GM23338 (cell line): ENCODE data around the gene MAGOHB. TPM values are rescaled to one million over a fixed set of nuclear protein-coding genes. Genes with fewer than 3 reads are reported as not detected.
A peak's percentile ranks its signal among the peaks of the same experiment; 100 is the strongest.

Source experiments
- ATAC-seq: fragments of 200-7000 bp; cut with Tn5 transposase; 3 replicates; pipeline ENCODE4 v1.9.1; 2020
- DNase-seq: peaks from one replicate; pipeline ENCODE4 v3.0.0-alpha.2; 2015; ENCODE audit warnings: low spot score
- H2AFZ ChIP-seq: fragments of 200-600 bp; sonication (generic); 2 replicates; pipeline ENCODE4 v1.8.0; 2016; ENCODE audit warnings: antibody characterized with exemption, mild to moderate bottlenecking, moderate library complexity
- H3F3A ChIP-seq: fragments of 200-600 bp; sonication (generic); replicated peaks from 2 replicates; pipeline ENCODE4 v1.8.0; 2017; ENCODE audit warnings: antibody characterized with exemption, mixed run types, low read depth
- H3K27ac ChIP-seq: fragments of 200-600 bp; sonication (generic); 2 replicates; pipeline ENCODE4 v1.6.1; 2016; ENCODE audit warnings: low read depth
- H3K27me3 ChIP-seq: fragments of 200-600 bp; sonication (generic); 2 replicates; pipeline ENCODE4 v1.8.0; 2016; ENCODE audit warnings: mild to moderate bottlenecking, mixed run types, moderate library complexity; ENCODE audit not compliant: insufficient read depth
- H3K36me3 ChIP-seq: fragments of 200-600 bp; sonication (generic); 2 replicates; pipeline ENCODE4 v1.8.0; 2016; ENCODE audit warnings: mild to moderate bottlenecking; ENCODE audit not compliant: insufficient read depth
- H3K4me1 ChIP-seq: fragments of 200-600 bp; sonication (generic); 2 replicates; pipeline ENCODE4 v1.8.0; 2016; ENCODE audit warnings: mild to moderate bottlenecking, moderate library complexity; ENCODE audit not compliant: insufficient read depth
- H3K4me2 ChIP-seq: fragments of 200-600 bp; sonication (generic); 2 replicates; pipeline ENCODE4 v1.7.1; 2017; ENCODE audit warnings: mixed run types
- H3K4me3 ChIP-seq: fragments of 200-600 bp; sonication (generic); 2 replicates; pipeline ENCODE4 v1.6.1; 2016; ENCODE audit warnings: mixed run types
- H3K79me2 ChIP-seq: fragments of 200-600 bp; sonication (generic); replicated peaks from 2 replicates; pipeline ENCODE4 v1.8.0; 2017; ENCODE audit warnings: mild to moderate bottlenecking; ENCODE audit not compliant: insufficient read depth
- H3K9me2 ChIP-seq: fragments of 200-600 bp; sonication (generic); 2 replicates; pipeline ENCODE4 v1.8.0; 2017; ENCODE audit not compliant: insufficient read depth
- H4K20me1 ChIP-seq: fragments of 200-600 bp; sonication (generic); replicated peaks from 2 replicates; pipeline ENCODE4 v1.8.0; 2017; ENCODE audit warnings: mild to moderate bottlenecking; ENCODE audit not compliant: insufficient read depth
- H3K27ac Mint-ChIP-seq: 2 replicates; pipeline ENCODE4 v1.8.0; 2020; ENCODE audit warnings: inconsistent platforms, mild to moderate bottlenecking, moderate library complexity, mixed read lengths
- H3K27me3 Mint-ChIP-seq: 3 replicates; pipeline ENCODE4 v1.8.0; 2022; ENCODE audit warnings: low read depth, mild to moderate bottlenecking, moderate library complexity, mixed read lengths, inconsistent platforms; ENCODE audit not compliant: insufficient read depth, poor library complexity
- H3K36me3 Mint-ChIP-seq: 3 replicates; pipeline ENCODE4 v1.8.0; 2021; ENCODE audit warnings: low read depth, mild to moderate bottlenecking, inconsistent platforms, moderate library complexity, mixed read lengths
- H3K4me1 Mint-ChIP-seq: 3 replicates; pipeline ENCODE4 v1.8.0; 2020; ENCODE audit warnings: mild to moderate bottlenecking, inconsistent platforms, mixed read lengths
- H3K4me3 Mint-ChIP-seq: 3 replicates; pipeline ENCODE4 v1.8.0; 2021; ENCODE audit warnings: moderate library complexity, mild to moderate bottlenecking, inconsistent platforms, mixed read lengths
- H3K9me3 Mint-ChIP-seq: 3 replicates; pipeline ENCODE4 v1.8.0; 2020; ENCODE audit warnings: moderate library complexity, mild to moderate bottlenecking, inconsistent platforms, mixed read lengths
- CREB1 ChIP-seq: fragments of 250-450 bp; sonication (Bioruptor Pico); IDR thresholded peaks from 2 replicates; pipeline ENCODE4 v1.5.0; 2020; ENCODE audit warnings: low read depth, mild to moderate bottlenecking, moderate library complexity
- EZH2 ChIP-seq: fragments of 200-600 bp; sonication (generic); IDR thresholded peaks from one replicate; pipeline ENCODE4 v1.8.0; 2017; ENCODE audit warnings: antibody characterized with exemption, mild to moderate bottlenecking, low read depth; ENCODE audit not compliant: unreplicated experiment
- EZH2phosphoT487 ChIP-seq: fragments of 200-600 bp; sonication (generic); IDR thresholded peaks from one replicate; pipeline ENCODE4 v1.8.1; 2018; ENCODE audit warnings: antibody characterized with exemption; ENCODE audit not compliant: unreplicated experiment
- JUNB ChIP-seq: IDR thresholded peaks from one replicate; pipeline ENCODE4 v1.6.1; 2016; ENCODE audit warnings: antibody characterized with exemption; ENCODE audit not compliant: unreplicated experiment
- NANOG ChIP-seq: IDR thresholded peaks from 2 replicates; pipeline ENCODE4 v1.6.1; 2016; ENCODE audit warnings: antibody characterized with exemption, borderline replicate concordance
- POLR2AphosphoS5 ChIP-seq: IDR thresholded peaks from 2 replicates; pipeline ENCODE4 v1.6.1; 2016; ENCODE audit warnings: antibody characterized with exemption, low read depth
- STAT1 ChIP-seq: IDR thresholded peaks from one replicate; pipeline ENCODE4 v1.6.1; 2016; ENCODE audit warnings: antibody characterized with exemption; ENCODE audit not compliant: unreplicated experiment
- ZNF114 ChIP-seq: fragments of 250-450 bp; sonication (Bioruptor Pico); IDR thresholded peaks from 2 replicates; pipeline ENCODE4 v1.5.0; 2020; ENCODE audit warnings: mild to moderate bottlenecking, moderate library complexity
- ZNF331 ChIP-seq: fragments of 250-450 bp; sonication (Bioruptor Pico); IDR thresholded peaks from 2 replicates; pipeline ENCODE4 v1.5.0; 2020; ENCODE audit warnings: low read depth, mild to moderate bottlenecking, moderate library complexity
- polyA plus RNA-seq: library from polyadenylated mRNA; unstranded; fragments of >200 nt; fragmentation: Nextera tagmentation; extraction: Ambion mirVana; gene quantifications from 2 replicates; pipeline ENCODE4 v1.2.1, GENCODE V29; 2016
- total RNA-seq: library from RNA; depleted of rRNA; stranded (reverse); fragments of >200 nt; shearing (Covaris generic); gene quantifications from 2 replicates; pipeline ENCODE4 v1.2.3, GENCODE V29; 2014
- TF ChIP-seq, protein P1 (sequence below): IDR thresholded peaks from one replicate; pipeline ENCODE4 v1.6.1; 2018; ENCODE audit warnings: antibody characterized with exemption; ENCODE audit not compliant: unreplicated experiment
- TF ChIP-seq, protein P2 (sequence below), 2 experiments: fragments of 200-600 bp in 1 of 2; sonication (generic) in 1 of 2; conservative IDR thresholded peaks; 2 replicates each; pipeline versions ENCODE4 v1.5.1 to v1.6.1; 2016 to 2017; ENCODE audit warnings: antibody characterized with exemption in 2 of 2, low read depth in 2 of 2, mild to moderate bottlenecking in 2 of 2, moderate library complexity in 1 of 2
- TF ChIP-seq, protein P3 (sequence below): IDR thresholded peaks from 2 replicates; pipeline ENCODE4 v1.6.1; 2016; ENCODE audit warnings: antibody characterized with exemption
- TF ChIP-seq, protein P4 (sequence below): fragments of 250-450 bp; sonication (Bioruptor Pico); IDR thresholded peaks from 2 replicates; pipeline ENCODE4 v1.5.0; 2020; ENCODE audit warnings: mild to moderate bottlenecking, moderate library complexity

The MAGOHB gene
- total and polyA plus RNA-seq, 2 experiments from 2014 or later: 38.5 to 175 TPM

DNA sequence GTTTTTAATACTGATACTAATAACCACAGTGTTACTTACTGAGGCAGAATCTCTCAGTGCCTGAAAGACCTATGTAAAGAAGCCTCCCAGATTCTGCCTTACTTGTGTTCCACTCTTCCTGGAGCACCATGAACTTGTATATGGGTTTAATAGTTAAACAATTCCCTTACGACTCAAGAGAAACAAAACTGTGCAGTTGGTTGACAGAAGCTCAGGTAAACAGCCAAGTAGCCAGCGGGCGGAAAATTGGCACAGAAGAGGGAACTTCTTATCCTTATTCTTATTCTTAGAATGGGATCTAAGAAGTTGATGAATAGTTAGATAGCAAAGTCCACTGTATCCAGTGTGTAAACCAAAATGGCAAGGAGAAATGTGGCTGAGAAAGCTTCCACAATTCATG lies 22.7 kb upstream of the MAGOHB start:
- Histone ChIP-seq H3K4me2 (peak overlapping the region; percentile 39; the same call in 1 of the 2 replicates), H4K20me1 (no peaks in the 10 kb centered on the region), H2AFZ (peak overlapping the region; percentile 34), H3K4me3 (no peak overlapping the region), H3K79me2 (no peaks in the 10 kb centered on the region), H3F3A (no peaks in the 10 kb centered on the region), H3K36me3 (no peaks in the 10 kb centered on the region), H3K27me3 (no peaks in the 10 kb centered on the region), H3K27ac (no peak overlapping the region), H3K9me2 (no peaks in the 10 kb centered on the region), H3K4me1 (peaks cover 9% of the 10 kb centered on the region)
- Mint-ChIP-seq H3K4me3 (no peak overlapping the region), H3K9me3 (no peaks in the 10 kb centered on the region), H3K4me1 (peaks cover 10% of the 10 kb centered on the region; the same call in 2 of the 3 replicates), H3K27me3 (no peaks in the 10 kb centered on the region), H3K36me3 (no peaks in the 10 kb centered on the region), H3K27ac (peak overlapping the region; percentile 63; the same call in 1 of the 2 replicates)
- ATAC-seq (no peak), DNase-seq (no peak)
- TF ChIP-seq STAT1: no peak
- no peak for TF ChIP-seq EZH2
- no peak for TF ChIP-seq POLR2AphosphoS5
- TF ChIP-seq, protein P1, sequence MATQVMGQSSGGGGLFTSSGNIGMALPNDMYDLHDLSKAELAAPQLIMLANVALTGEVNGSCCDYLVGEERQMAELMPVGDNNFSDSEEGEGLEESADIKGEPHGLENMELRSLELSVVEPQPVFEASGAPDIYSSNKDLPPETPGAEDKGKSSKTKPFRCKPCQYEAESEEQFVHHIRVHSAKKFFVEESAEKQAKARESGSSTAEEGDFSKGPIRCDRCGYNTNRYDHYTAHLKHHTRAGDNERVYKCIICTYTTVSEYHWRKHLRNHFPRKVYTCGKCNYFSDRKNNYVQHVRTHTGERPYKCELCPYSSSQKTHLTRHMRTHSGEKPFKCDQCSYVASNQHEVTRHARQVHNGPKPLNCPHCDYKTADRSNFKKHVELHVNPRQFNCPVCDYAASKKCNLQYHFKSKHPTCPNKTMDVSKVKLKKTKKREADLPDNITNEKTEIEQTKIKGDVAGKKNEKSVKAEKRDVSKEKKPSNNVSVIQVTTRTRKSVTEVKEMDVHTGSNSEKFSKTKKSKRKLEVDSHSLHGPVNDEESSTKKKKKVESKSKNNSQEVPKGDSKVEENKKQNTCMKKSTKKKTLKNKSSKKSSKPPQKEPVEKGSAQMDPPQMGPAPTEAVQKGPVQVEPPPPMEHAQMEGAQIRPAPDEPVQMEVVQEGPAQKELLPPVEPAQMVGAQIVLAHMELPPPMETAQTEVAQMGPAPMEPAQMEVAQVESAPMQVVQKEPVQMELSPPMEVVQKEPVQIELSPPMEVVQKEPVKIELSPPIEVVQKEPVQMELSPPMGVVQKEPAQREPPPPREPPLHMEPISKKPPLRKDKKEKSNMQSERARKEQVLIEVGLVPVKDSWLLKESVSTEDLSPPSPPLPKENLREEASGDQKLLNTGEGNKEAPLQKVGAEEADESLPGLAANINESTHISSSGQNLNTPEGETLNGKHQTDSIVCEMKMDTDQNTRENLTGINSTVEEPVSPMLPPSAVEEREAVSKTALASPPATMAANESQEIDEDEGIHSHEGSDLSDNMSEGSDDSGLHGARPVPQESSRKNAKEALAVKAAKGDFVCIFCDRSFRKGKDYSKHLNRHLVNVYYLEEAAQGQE: no peak
- TF ChIP-seq JUNB: no peak
- TF ChIP-seq, protein P2, sequence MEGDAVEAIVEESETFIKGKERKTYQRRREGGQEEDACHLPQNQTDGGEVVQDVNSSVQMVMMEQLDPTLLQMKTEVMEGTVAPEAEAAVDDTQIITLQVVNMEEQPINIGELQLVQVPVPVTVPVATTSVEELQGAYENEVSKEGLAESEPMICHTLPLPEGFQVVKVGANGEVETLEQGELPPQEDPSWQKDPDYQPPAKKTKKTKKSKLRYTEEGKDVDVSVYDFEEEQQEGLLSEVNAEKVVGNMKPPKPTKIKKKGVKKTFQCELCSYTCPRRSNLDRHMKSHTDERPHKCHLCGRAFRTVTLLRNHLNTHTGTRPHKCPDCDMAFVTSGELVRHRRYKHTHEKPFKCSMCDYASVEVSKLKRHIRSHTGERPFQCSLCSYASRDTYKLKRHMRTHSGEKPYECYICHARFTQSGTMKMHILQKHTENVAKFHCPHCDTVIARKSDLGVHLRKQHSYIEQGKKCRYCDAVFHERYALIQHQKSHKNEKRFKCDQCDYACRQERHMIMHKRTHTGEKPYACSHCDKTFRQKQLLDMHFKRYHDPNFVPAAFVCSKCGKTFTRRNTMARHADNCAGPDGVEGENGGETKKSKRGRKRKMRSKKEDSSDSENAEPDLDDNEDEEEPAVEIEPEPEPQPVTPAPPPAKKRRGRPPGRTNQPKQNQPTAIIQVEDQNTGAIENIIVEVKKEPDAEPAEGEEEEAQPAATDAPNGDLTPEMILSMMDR (conservative IDR thresholded peaks at IDR 0.05; ENCODE audit: low read depth in 2 of 2): no peak
- no peak for TF ChIP-seq NANOG
- TF ChIP-seq ZNF114 (CRISPR knock-in tag): no peak
- no peak for TF ChIP-seq EZH2phosphoT487
- TF ChIP-seq ZNF331: no peak
- TF ChIP-seq, protein P3, sequence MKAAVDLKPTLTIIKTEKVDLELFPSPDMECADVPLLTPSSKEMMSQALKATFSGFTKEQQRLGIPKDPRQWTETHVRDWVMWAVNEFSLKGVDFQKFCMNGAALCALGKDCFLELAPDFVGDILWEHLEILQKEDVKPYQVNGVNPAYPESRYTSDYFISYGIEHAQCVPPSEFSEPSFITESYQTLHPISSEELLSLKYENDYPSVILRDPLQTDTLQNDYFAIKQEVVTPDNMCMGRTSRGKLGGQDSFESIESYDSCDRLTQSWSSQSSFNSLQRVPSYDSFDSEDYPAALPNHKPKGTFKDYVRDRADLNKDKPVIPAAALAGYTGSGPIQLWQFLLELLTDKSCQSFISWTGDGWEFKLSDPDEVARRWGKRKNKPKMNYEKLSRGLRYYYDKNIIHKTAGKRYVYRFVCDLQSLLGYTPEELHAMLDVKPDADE: no peak
- no peak for TF ChIP-seq CREB1 (CRISPR knock-in tag)
- TF ChIP-seq, protein P4, sequence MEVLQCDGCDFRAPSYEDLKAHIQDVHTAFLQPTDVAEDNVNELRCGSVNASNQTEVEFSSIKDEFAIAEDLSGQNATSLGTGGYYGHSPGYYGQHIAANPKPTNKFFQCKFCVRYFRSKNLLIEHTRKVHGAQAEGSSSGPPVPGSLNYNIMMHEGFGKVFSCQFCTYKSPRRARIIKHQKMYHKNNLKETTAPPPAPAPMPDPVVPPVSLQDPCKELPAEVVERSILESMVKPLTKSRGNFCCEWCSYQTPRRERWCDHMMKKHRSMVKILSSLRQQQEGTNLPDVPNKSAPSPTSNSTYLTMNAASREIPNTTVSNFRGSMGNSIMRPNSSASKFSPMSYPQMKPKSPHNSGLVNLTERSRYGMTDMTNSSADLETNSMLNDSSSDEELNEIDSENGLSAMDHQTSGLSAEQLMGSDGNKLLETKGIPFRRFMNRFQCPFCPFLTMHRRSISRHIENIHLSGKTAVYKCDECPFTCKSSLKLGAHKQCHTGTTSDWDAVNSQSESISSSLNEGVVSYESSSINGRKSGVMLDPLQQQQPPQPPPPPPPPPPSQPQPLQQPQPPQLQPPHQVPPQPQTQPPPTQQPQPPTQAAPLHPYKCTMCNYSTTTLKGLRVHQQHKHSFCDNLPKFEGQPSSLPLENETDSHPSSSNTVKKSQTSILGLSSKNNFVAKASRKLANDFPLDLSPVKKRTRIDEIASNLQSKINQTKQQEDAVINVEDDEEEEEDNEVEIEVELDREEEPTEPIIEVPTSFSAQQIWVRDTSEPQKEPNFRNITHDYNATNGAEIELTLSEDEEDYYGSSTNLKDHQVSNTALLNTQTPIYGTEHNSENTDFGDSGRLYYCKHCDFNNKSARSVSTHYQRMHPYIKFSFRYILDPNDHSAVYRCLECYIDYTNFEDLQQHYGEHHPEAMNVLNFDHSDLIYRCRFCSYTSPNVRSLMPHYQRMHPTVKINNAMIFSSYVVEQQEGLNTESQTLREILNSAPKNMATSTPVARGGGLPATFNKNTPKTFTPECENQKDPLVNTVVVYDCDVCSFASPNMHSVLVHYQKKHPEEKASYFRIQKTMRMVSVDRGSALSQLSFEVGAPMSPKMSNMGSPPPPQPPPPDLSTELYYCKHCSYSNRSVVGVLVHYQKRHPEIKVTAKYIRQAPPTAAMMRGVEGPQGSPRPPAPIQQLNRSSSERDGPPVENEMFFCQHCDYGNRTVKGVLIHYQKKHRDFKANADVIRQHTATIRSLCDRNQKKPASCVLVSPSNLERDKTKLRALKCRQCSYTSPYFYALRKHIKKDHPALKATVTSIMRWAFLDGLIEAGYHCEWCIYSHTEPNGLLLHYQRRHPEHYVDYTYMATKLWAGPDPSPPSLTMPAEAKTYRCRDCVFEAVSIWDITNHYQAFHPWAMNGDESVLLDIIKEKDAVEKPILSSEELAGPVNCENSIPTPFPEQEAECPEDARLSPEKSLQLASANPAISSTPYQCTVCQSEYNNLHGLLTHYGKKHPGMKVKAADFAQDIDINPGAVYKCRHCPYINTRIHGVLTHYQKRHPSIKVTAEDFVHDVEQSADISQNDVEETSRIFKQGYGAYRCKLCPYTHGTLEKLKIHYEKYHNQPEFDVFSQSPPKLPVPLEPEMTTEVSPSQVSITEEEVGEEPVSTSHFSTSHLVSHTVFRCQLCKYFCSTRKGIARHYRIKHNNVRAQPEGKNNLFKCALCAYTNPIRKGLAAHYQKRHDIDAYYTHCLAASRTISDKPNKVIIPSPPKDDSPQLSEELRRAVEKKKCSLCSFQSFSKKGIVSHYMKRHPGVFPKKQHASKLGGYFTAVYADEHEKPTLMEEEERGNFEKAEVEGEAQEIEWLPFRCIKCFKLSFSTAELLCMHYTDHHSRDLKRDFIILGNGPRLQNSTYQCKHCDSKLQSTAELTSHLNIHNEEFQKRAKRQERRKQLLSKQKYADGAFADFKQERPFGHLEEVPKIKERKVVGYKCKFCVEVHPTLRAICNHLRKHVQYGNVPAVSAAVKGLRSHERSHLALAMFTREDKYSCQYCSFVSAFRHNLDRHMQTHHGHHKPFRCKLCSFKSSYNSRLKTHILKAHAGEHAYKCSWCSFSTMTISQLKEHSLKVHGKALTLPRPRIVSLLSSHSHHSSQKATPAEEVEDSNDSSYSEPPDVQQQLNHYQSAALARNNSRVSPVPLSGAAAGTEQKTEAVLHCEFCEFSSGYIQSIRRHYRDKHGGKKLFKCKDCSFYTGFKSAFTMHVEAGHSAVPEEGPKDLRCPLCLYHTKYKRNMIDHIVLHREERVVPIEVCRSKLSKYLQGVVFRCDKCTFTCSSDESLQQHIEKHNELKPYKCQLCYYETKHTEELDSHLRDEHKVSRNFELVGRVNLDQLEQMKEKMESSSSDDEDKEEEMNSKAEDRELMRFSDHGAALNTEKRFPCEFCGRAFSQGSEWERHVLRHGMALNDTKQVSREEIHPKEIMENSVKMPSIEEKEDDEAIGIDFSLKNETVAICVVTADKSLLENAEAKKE (CRISPR knock-in tag): no peak
